Iris pigment epithelial cell (primary cell): Measurements from ENCODE around the gene PRDM16.

Source experiments
- DNase-seq: peaks from one replicate; pipeline ENCODE4 v3.0.0-alpha.2; 2011; ENCODE audit warnings: low read depth

Gene PRDM16

GRCh38 chr1:3068564-3069431 is at the start of gene PRDM16:
Gene PRDM16 (plus strand): TSS chr1:3069203. CDS start chr1:3069260, 57 bp downstream.
- peak; percentile 31 for DNase-seq

GRCh38 chr1:3019516-3020051 is 49.4 kb upstream of the PRDM16 start:
- DNase-seq: no peak

- DNase-seq: no peak
These were observed 48.6 kb upstream of the PRDM16 start for GRCh38 chr1:3020263-3020909.

- DNase-seq: no peak
These were observed 47.8 kb upstream of the PRDM16 start, which contains the start of gene ACTRT2 for GRCh38 chr1:3021233-3021671. Gene ACTRT2 (plus strand): TSS chr1:3021467. CDS start chr1:3021687, 220 bp downstream.

- DNase-seq: no peak
These were observed 47.1 kb upstream of the PRDM16 start for GRCh38 chr1:3021801-3022401.

GRCh38 chr1:3022511-3022973 is 46.5 kb upstream of the PRDM16 start:
- no peak for DNase-seq

- no peak for DNase-seq
These were observed 46.0 kb upstream of the PRDM16 start for GRCh38 chr1:3022976-3023375.

GRCh38 chr1:3024019-3024418 is 45.0 kb upstream of the PRDM16 start:
- DNase-seq: peak; percentile 6

- DNase-seq: no peak
These were observed 44.4 kb upstream of the PRDM16 start for GRCh38 chr1:3024588-3024987.

- no peak for DNase-seq
These were observed 42.9 kb upstream of the PRDM16 start for GRCh38 chr1:3026124-3026523.

GRCh38 chr1:3026581-3027391 is 42.2 kb upstream of the PRDM16 start:
- no peak for DNase-seq

GRCh38 chr1:3027611-3028371 is 41.2 kb upstream of the PRDM16 start:
- no peak for DNase-seq

GRCh38 chr1:3028531-3029282 is 40.3 kb upstream of the PRDM16 start:
- DNase-seq: no peak

- DNase-seq: no peak
These were observed 39.5 kb upstream of the PRDM16 start for GRCh38 chr1:3029481-3029961.

GRCh38 chr1:3029991-3030662 is 38.9 kb upstream of the PRDM16 start:
- no peak for DNase-seq

- DNase-seq: no peak
These were observed 38.2 kb upstream of the PRDM16 start for GRCh38 chr1:3030663-3031381.

- no peak for DNase-seq
These were observed 37.4 kb upstream of the PRDM16 start for GRCh38 chr1:3031401-3032221.
